Fibroblast of mammary gland (primary cell): ENCODE results near the gene PDZRN4.

Source experiments
- DNase-seq: peaks from one replicate; pipeline ENCODE4 v3.0.0-alpha.2; 2010; ENCODE audit warnings: low read depth
- H3K4me3 ChIP-seq: 2 replicates; pipeline ENCODE4 v1.5.1; 2011; ENCODE audit warnings: low read depth, mild to moderate bottlenecking, low read length, moderate library complexity; ENCODE audit not compliant: control insufficient read depth
- CTCF ChIP-seq: conservative IDR thresholded peaks from 2 replicates; pipeline ENCODE4 v1.5.1; 2011; ENCODE audit warnings: low read depth, low read length, inconsistent platforms; ENCODE audit not compliant: control insufficient read depth, insufficient read depth

PDZRN4 gene

GRCh38 chr12:41557344-41557743 is 369.2 kb downstream of the PDZRN4 start:
- TF ChIP-seq CTCF, result no peak
- DNase-seq, result no peak
- H3K4me3 ChIP-seq, result no peak overlapping the region

DNA sequence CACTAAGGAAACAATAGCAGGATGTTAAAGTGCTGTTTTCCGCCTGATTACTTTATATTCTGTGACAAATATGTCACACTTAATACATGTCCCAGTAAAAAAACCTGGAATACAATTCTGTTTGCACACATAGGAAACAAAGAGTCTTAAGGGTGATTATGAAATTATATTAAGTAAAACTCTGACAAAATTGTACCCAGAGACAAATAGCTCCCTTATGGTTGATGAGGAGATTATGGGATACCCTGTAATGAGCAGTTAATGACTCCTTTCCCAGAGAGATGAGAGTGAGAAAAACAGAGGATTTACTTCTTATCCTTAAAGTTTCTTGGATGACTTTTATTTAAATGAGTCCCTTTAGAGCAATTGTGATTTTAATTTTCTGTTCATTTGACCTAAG is 370.6 kb downstream of the PDZRN4 start:
- no peak overlapping the region for H3K4me3 ChIP-seq
- no peak for TF ChIP-seq CTCF
- no peak for DNase-seq

DNA sequence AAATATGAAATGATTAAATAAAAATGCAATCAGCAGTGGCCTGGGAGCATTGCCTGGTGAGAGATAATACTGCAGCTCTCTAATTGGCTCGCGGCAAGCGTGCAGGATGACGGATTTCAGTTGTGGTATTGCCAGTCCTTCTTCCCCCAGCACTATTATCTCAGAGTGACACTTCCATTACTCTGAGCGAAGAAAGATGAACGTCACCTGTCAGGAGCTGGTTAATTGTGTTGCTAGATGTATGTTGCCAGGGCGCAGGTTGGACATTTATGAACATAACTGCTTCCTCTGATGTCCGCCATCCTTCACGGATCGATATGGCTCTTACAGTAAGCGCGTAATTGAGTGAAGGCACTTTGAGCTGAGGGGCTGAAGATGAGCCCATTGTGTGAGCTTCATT is 374.9 kb downstream of the PDZRN4 start:
- no peak for TF ChIP-seq CTCF
- no peak overlapping the region for H3K4me3 ChIP-seq
- no peak for DNase-seq

GRCh38 chr12:41564816-41565215 is 376.7 kb downstream of the PDZRN4 start:
- no peak for TF ChIP-seq CTCF
- DNase-seq, result no peak
- no peak overlapping the region for H3K4me3 ChIP-seq

DNA sequence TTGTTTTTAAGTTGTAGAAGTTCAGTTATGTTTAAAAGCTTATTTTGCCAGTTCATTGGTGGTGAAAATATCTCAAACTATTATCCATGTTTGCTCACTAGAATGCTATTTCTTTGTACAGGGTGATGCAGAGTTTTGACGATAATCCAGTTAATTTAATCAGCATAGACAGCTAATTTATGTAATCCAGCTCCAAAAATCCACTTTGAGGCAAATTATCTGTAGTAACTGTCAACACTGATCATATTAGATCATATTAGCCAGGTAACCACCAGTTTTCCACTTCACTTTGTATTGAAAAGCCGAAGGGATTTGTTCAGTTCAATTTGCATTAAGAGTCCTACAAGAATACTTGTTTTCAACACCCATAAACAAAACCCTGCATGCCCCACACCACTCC is 378.6 kb downstream of the PDZRN4 start:
- DNase-seq, result no peak
- TF ChIP-seq CTCF, result no peak
- no peak overlapping the region for H3K4me3 ChIP-seq

DNA sequence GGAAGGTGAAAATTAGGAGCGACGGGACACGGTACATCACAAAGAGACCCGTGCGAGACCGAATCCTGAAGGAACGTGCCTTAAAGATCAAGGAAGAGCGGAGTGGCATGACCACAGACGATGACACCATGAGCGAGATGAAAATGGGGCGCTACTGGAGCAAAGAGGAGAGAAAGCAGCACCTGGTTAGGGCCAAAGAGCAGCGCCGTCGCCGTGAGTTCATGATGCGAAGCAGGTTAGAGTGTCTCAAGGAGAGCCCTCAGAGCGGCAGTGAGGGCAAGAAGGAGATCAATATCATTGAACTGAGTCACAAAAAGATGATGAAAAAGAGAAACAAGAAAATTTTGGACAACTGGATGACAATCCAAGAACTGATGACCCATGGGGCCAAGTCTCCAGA is 385.3 kb downstream of the PDZRN4 start:
- no peak for TF ChIP-seq CTCF
- no peak for DNase-seq
- H3K4me3 ChIP-seq, result no peak overlapping the region

GRCh38 chr12:41576925-41577324 is 388.8 kb downstream of the PDZRN4 start:
- DNase-seq, result no peak

More at GRCh38 chr12:41576925-41577324, 388.8 kb downstream of the PDZRN4 start:
- no peak overlapping the region for H3K4me3 ChIP-seq
- TF ChIP-seq CTCF, result no peak
